Mucosa of descending colon (tissue), 3 donors: ENCODE results near the gene MRPL57. TPM values are rescaled to one million over a fixed set of nuclear protein-coding genes. Genes with fewer than 3 reads are reported as not detected.
"Not testable (repeated sequence)": the region's sequence is repeated elsewhere in the genome, so short reads cannot be mapped to it uniquely, and the experiment has no call there.

Experiments
- ATAC-seq: fragments of 200-7000 bp; cut with Tn5 transposase; one replicate; pipeline ENCODE4 v1.9.1; 2020; ENCODE audit warnings: mild to moderate bottlenecking, moderate library complexity
- DNase-seq, 3 donors: peaks; one replicate each; pipeline ENCODE4 v3.0.0-alpha.2; 2020
- H3K36me3 ChIP-seq: fragments of 200-600 bp; one replicate; pipeline ENCODE4 v1.8.0; 2021; ENCODE audit warnings: low read depth, mild to moderate bottlenecking
- H3K4me1 ChIP-seq: fragments of 200-600 bp; one replicate; pipeline ENCODE4 v1.8.0; 2021; ENCODE audit warnings: low read depth, mild to moderate bottlenecking
- H3K4me3 ChIP-seq: fragments of 200-600 bp; one replicate; pipeline ENCODE4 v1.8.0; 2021; ENCODE audit warnings: mild to moderate bottlenecking
- H3K9me3 ChIP-seq: fragments of 200-600 bp; one replicate; pipeline ENCODE4 v1.8.0; 2021; ENCODE audit warnings: mild to moderate bottlenecking
- CTCF ChIP-seq: fragments of 200-600 bp; IDR thresholded peaks from one replicate; pipeline ENCODE4 v1.8.0; 2022; ENCODE audit warnings: antibody characterized with exemption, mild to moderate bottlenecking
- intact Hi-C, 2 donors: fragments of 100-400 bp; cut with DNase I in 1 of 2; cut with micrococcal nuclease in 1 of 2; formaldehyde crosslinking; loops; one replicate each; pipeline versions ENCODE4 v1.11.0 to v1.11.1; 2022; cut with DNase I, micrococcal nuclease
- long read RNA-seq, 2 donors: library from polyadenylated mRNA; unstranded; transcript quantifications; one replicate each; pipeline ENCODE4 v2.0.0, GENCODE V29; 2019 to 2021
- total RNA-seq, 3 donors: library from RNA; stranded (reverse); fragmentation: NEBNext Ultra II Directional in 2 of 3; extraction: Animal tissue kit (Norgen Biotek cat#: 25700) in 2 of 3; gene quantifications; one replicate each; pipeline versions ENCODE4 v1.2.1 to v1.2.4, GENCODE V29; 2021 to 2023
- donor health status: DM: no; HTN: no; CAD: no; lungs with moderate emphysema.
- donor health status: DM: no; HTN: no; CAD: no.
- donor health status: DM: no; HTN: yes; CAD: no.

The MRPL57 gene
- 10 to 100 TPM; 11.9 to 16.1 (median 13.8) TPM for total RNA-seq
- long read RNA-seq, donor 1, transcript MRPL57-201 (2 exons, 2,246 nt): major isoform, 40 of 50 reads
- long read RNA-seq, donor 1, partial matches to known transcripts: 0 of 50 reads
- long read RNA-seq, donor 1, other reads (novel, unspliced or antisense): 10 of 50 reads
- long read RNA-seq, donor 2, transcript MRPL57-201 (2 exons, 2,246 nt): major isoform, 35 of 63 reads
- long read RNA-seq, donor 2, partial matches to known transcripts: 0 of 63 reads
- long read RNA-seq, donor 2, other reads (novel, unspliced or antisense): 28 of 63 reads

- Histone ChIP-seq H3K36me3 (no peaks in the 10 kb centered on the region), H3K4me3 (peak within 1 kb of the TSS; percentile 89), H3K4me1 (peaks cover 14% of the 10 kb centered on the region), H3K9me3 (no peaks in the 10 kb centered on the region)
- ATAC-seq: peak; percentile 98
- DNase-seq: peak; percentile 94 to 97 (median 94)
- TF ChIP-seq CTCF: no peak
- intact Hi-C loops: no loop called here
Observed at GRCh38 chr13:21176215-21176981, at the start of gene MRPL57, which contains the start of gene SKA3. Gene MRPL57, plus strand, starts transcription at chr13:21176658. Its CDS starts 259 bp downstream, at chr13:21176917. Gene SKA3, minus strand, starts transcription at chr13:21176552. Its CDS starts 75 bp downstream, at chr13:21176477.

GRCh38 chr13:21130116-21130515 is 46.3 kb upstream of the MRPL57 start:
- intact Hi-C loops: no loop called here
- ATAC-seq (no peak), DNase-seq (no peak)
- no peaks in the 10 kb centered on the region for H3K36me3 ChIP-seq
- TF ChIP-seq CTCF: no peak
- H3K4me1 ChIP-seq: peaks cover 3% of the 10 kb centered on the region
- no peak overlapping the region for H3K4me3 ChIP-seq
- no peaks in the 10 kb centered on the region for H3K9me3 ChIP-seq

- Histone ChIP-seq H3K36me3 (no peaks in the 10 kb centered on the region), H3K4me1 (peaks cover 3% of the 10 kb centered on the region), H3K9me3 (no peaks in the 10 kb centered on the region), H3K4me3 (no peak overlapping the region)
- TF ChIP-seq CTCF: no peak
- no peak for DNase-seq
- intact Hi-C loops: no loop called here
- ATAC-seq: no peak
Observed at GRCh38 chr13:21133077-21133476, 43.4 kb upstream of the MRPL57 start.

- no peak for TF ChIP-seq CTCF
- Histone ChIP-seq H3K4me3 (no peak overlapping the region), H3K36me3 (no peaks in the 10 kb centered on the region), H3K9me3 (no peaks in the 10 kb centered on the region), H3K4me1 (peaks cover 7% of the 10 kb centered on the region)
- ATAC-seq (peak; percentile 23), DNase-seq (no peak)
- intact Hi-C loops: no loop called here
Observed at GRCh38 chr13:21134475-21134874, 42.0 kb upstream of the MRPL57 start.

GRCh38 chr13:21135833-21136232 is 40.6 kb upstream of the MRPL57 start:
- H3K9me3 ChIP-seq, ATAC-seq, intact Hi-C loops, DNase-seq, H3K36me3 ChIP-seq, H3K4me3 ChIP-seq, H3K4me1 ChIP-seq: not testable (repeated sequence)

GRCh38 chr13:21137696-21138095 is 38.8 kb upstream of the MRPL57 start:
- no peak for ATAC-seq
- no peak for DNase-seq

More at GRCh38 chr13:21137696-21138095, 38.8 kb upstream of the MRPL57 start:
- intact Hi-C loops: no loop called here
- H3K36me3 ChIP-seq: peaks cover 5% of the 10 kb centered on the region
- H3K9me3 ChIP-seq: no peaks in the 10 kb centered on the region
- peaks cover 23% of the 10 kb centered on the region for H3K4me1 ChIP-seq
- no peak for TF ChIP-seq CTCF
- H3K4me3 ChIP-seq: no peak overlapping the region
